ENCODE measurements around the gene TMEM89. TPM values are rescaled to one million over a fixed set of nuclear protein-coding genes. Genes with fewer than 3 reads are reported as not detected.
A peak's percentile ranks its signal among the peaks of the same experiment; 100 is the strongest.

Gene TMEM89
- total and polyA plus RNA-seq, 2 of the 13 experiments (the other 11 are each of a cell fraction or from before 2014, with no cell fraction given), result 0.31 to 0.59 TPM

DNA sequence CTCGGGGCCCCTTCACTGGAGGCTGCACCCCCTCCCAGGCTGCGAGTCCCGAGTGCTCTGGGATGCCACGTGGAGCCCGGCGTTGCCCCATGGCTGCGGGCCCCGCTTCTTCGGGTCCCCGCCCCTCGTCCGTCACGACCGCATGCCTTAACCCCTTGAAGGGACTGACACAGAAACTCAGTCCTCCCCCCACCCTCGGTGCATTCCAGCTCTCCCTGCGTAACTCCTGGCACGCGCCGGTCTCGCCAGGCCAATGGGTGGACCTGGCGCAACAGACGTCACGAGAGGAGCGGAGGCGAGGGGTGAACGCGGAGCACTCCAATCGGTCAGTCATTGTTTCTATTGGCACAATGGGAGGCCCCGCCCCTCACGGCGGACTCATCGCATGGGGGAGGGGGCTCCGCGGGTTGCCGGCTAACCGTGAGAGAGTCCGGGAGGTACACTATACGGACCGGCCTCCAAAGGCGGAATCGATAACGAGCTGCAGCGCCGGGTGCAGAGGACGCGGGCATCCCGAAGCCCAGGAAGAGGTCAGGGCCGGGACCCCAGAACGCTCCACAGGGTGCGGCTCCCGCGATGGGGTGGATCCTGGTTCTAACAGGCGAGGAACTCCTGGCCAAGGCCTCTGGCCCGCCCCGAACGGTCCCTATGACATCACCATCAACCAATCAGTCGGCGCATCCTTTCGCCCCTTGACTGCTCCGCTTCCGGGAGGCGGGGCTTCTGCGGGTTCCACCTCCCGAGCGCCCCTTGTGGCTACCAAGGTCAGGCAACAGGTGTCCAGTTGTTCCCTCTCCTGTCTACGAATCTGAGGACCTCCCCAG is 42.1 kb upstream of the TMEM89 start (continued):
- peak; percentile 93 for TF ChIP-seq ARID4A (CRISPR knock-in tag; IDR thresholded peaks at IDR 0.05; ENCODE audit: borderline replicate concordance)
- TF ChIP-seq POGZ (CRISPR knock-in tag; IDR thresholded peaks at IDR 0.05), result peak; percentile 69; the same call in 1 of the 2 replicates
- no peak for TF ChIP-seq FOXA1 (IDR thresholded peaks at IDR 0.05)
- TF ChIP-seq FOXA1 (CRISPR knock-in tag; IDR thresholded peaks at IDR 0.05), result no peak
- TF ChIP-seq KDM5B (CRISPR knock-in tag; IDR thresholded peaks at IDR 0.05; ENCODE audit: borderline replicate concordance), result peak; percentile 79; the same call in 1 of the 2 replicates
- TF ChIP-seq, protein P1, sequence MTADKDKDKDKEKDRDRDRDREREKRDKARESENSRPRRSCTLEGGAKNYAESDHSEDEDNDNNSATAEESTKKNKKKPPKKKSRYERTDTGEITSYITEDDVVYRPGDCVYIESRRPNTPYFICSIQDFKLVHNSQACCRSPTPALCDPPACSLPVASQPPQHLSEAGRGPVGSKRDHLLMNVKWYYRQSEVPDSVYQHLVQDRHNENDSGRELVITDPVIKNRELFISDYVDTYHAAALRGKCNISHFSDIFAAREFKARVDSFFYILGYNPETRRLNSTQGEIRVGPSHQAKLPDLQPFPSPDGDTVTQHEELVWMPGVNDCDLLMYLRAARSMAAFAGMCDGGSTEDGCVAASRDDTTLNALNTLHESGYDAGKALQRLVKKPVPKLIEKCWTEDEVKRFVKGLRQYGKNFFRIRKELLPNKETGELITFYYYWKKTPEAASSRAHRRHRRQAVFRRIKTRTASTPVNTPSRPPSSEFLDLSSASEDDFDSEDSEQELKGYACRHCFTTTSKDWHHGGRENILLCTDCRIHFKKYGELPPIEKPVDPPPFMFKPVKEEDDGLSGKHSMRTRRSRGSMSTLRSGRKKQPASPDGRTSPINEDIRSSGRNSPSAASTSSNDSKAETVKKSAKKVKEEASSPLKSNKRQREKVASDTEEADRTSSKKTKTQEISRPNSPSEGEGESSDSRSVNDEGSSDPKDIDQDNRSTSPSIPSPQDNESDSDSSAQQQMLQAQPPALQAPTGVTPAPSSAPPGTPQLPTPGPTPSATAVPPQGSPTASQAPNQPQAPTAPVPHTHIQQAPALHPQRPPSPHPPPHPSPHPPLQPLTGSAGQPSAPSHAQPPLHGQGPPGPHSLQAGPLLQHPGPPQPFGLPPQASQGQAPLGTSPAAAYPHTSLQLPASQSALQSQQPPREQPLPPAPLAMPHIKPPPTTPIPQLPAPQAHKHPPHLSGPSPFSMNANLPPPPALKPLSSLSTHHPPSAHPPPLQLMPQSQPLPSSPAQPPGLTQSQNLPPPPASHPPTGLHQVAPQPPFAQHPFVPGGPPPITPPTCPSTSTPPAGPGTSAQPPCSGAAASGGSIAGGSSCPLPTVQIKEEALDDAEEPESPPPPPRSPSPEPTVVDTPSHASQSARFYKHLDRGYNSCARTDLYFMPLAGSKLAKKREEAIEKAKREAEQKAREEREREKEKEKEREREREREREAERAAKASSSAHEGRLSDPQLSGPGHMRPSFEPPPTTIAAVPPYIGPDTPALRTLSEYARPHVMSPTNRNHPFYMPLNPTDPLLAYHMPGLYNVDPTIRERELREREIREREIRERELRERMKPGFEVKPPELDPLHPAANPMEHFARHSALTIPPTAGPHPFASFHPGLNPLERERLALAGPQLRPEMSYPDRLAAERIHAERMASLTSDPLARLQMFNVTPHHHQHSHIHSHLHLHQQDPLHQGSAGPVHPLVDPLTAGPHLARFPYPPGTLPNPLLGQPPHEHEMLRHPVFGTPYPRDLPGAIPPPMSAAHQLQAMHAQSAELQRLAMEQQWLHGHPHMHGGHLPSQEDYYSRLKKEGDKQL (CRISPR knock-in tag; IDR thresholded peaks at IDR 0.05; ENCODE audit: low read depth), result no peak
- peak; percentile 87; the same call in 1 of the 2 replicates for TF ChIP-seq ELF4 (CRISPR knock-in tag; IDR thresholded peaks at IDR 0.05; ENCODE audit: borderline replicate concordance)
- TF ChIP-seq NFYB (CRISPR knock-in tag; IDR thresholded peaks at IDR 0.05), result peak; percentile 72
- TF ChIP-seq ZNF549 (CRISPR knock-in tag; IDR thresholded peaks at IDR 0.05), result no peak
- no peak for TF ChIP-seq SIX4 (CRISPR knock-in tag; IDR thresholded peaks at IDR 0.05)
- no peak for TF ChIP-seq ZNF24 (IDR thresholded peaks at IDR 0.05)
- no peak for TF ChIP-seq PCBP2 (optimal IDR thresholded peaks at IDR 0.05; ENCODE audit: low read depth, low read length, poor library complexity, severe bottlenecking)
- TF ChIP-seq ZNF672 (CRISPR knock-in tag; IDR thresholded peaks at IDR 0.05), result 0 out of 2 replicates have a peak, but pooled peaks have one; percentile 38
